ENCODE measurements around the gene SCG5.

Gene SCG5

DNA sequence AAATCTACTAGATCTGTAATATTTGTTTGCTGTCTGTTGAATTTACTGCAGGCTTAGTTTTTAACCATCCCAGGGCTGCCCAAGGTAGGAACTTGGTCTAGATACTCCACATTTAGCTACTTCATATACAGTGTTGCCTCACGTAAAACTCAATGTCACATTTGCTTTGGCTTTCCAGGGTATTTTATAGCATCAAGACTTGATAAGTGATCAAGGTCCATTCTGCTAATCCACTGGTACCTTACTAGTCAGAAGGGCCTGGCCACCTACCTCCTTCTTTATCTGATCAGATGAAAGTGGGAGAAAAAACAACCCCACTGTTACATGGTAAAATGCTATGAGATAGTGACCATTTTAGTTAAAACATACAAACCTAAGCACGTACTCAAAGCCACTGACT is 50.8 kb downstream of the SCG5 start:
- no peak for DNase-seq

- no peak for DNase-seq
Observed at GRCh38 chr15:32694222-32694983, 52.9 kb downstream of the SCG5 start.

GRCh38 chr15:32698773-32699390 is 57.4 kb downstream of the SCG5 start:
- DNase-seq = no peak

GRCh38 chr15:32700501-32701150 is 59.1 kb downstream of the SCG5 start:
- DNase-seq = no peak

- DNase-seq = no peak
Observed at GRCh38 chr15:32701863-32702262, 60.4 kb downstream of the SCG5 start.

- DNase-seq = no peak
Observed at GRCh38 chr15:32704395-32704981, 63.0 kb downstream of the SCG5 start.

GRCh38 chr15:32705446-32705845 is 63.9 kb downstream of the SCG5 start:
- peak; percentile 82 to 87 for DNase-seq

- DNase-seq = peak in 1 of 2 donors; percentile 8
Observed at GRCh38 chr15:32706704-32707103, 65.2 kb downstream of the SCG5 start.

- peak; percentile 13 to 45 for DNase-seq
Observed at GRCh38 chr15:32707436-32707835, 65.9 kb downstream of the SCG5 start.

GRCh38 chr15:32709295-32710033 is 68.0 kb downstream of the SCG5 start:
- no peak for DNase-seq

- no peak for DNase-seq
Observed at GRCh38 chr15:32715276-32715675, 73.8 kb downstream of the SCG5 start.

GRCh38 chr15:32716216-32716914 is 74.9 kb downstream of the SCG5 start:
- DNase-seq = no peak

DNA sequence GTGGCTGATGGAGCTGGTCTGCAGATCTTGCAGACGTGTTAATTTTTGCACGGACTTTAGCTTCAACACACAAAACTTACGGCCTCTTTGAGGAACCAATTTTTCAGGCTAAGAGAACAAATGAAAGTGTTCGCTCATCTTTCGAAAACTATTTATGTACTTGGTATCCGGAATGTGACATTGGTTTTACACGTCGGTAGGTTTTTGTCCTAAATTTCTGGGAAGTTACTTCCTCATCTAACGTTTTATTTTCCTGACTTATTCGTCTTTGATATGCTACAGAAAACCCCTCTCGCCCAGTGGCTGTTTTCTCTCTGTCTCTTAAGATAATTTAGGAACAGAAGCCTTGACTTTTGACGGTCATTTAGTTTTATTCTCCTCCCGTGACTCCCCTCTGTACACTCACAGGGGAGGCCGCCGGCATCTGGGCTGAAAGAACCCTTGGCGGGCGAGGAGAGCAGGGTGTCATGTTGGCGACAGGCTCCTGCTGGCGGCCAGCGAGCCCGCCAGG is 75.5 kb downstream of the SCG5 start:
- peak in 1 of 2 donors; percentile 17 for DNase-seq

- no peak for DNase-seq
Observed at GRCh38 chr15:32717426-32718226, 76.1 kb downstream of the SCG5 start, which contains the start of gene GREM1. TSS of gene GREM1 (plus strand) at chr15:32718004. CDS start at chr15:32730691, 12,687 bp downstream.

- DNase-seq = no peak
Observed at GRCh38 chr15:32718227-32718820, 76.8 kb downstream of the SCG5 start.

DNA sequence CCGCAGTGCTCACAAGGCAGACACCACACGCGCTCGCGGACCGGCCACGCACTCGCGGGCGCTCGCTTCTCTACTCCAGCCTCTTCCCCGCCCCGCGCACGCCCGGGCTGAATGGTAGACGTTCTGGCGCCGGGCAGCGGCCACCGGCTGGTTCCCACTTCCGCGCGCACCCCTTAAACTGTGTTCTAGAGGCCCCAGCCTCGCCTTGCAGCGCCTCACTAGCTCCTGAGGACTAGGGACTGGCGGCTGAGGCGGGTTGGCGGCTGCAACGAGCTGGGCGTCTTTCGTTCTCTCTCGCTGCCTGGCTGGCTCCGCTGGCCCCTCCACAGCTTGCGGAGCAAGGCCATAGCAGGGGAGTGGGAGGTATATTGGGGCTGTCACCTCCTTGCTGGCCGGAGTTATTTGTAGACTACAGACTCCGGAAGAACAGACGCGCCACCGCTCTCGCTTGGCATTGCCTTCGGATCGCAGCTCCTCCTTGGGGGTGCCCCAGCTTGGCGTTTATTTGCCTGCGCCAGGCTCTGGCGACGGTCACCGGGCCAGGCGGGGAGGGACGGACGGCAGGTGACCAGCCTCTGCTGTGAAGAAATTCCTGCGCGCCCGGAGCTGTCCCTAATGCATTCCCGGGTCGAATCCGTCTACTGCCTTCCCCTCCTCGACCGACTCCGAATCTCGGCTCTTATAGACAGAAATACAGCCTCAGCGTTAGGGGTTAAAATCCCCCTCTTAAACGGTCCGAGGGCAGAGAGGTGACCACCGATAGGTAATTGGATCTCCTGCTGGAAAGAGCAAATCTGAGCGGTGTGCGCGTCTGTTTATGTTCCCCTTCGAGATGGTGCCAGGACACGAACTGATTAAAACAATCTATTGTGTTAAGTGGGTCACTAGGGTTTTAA is 77.6 kb downstream of the SCG5 start:
- peak in 1 of 2 donors; percentile 20 for DNase-seq

GRCh38 chr15:32721596-32721995 is 80.1 kb downstream of the SCG5 start:
- no peak for DNase-seq

DNA sequence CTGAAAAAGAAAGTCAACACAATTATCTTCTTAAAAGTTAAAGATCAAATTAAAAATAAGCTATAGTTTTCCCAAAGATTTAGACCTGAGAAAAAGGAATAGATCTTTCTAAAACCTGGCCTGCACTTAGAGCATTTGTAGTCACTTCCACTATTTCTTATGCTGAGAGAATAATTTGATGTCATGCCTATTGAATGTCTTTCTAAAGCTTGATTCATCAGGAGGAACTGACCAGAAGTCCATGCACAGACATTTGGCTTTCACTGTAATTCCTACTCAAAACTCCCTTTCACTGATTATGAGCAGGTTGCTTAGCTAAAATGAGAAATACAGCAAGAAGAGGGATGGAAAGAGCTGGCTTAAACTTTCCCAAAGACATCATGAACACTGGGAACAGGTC is 80.6 kb downstream of the SCG5 start:
- no peak for DNase-seq
